Hematopoietic multipotent progenitor cell treated with erythropoietin and hydrocortisone succinate and interleukin-3 and kit ligand, for 15 days (in vitro differentiated cells): ENCODE measurements around the gene AHCYL2.
A peak's percentile ranks its signal among the peaks of the same experiment; 100 is the strongest.
"Not testable (repeated sequence)": the region's sequence is repeated elsewhere in the genome, so short reads cannot be mapped to it uniquely, and the experiment has no call there.

ENCODE experiments used
- DNase-seq: peaks from one replicate; pipeline ENCODE4 v3.0.0-alpha.2; 2015; ENCODE audit warnings: low spot score

AHCYL2 gene

DNA sequence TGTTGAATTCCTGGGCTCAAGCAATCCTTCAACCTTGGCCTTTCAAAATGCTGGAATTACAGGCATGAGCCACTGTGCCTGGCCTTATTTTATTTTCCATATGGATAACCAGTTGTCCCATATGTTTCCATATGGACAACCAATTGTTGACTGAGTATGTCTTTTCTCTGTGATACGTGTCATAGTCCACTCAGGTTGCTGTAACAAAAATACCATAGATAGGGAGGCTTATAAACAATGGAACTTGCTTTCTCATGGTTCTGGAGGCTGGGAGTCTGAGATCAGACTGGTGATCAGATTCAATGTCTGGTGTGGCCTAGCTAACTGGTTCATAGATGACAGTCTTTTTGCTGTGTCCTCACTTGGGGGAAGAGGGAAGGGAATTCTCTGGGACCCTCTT lies 19.4 kb downstream of the AHCYL2 start:
- no peak for DNase-seq

DNA sequence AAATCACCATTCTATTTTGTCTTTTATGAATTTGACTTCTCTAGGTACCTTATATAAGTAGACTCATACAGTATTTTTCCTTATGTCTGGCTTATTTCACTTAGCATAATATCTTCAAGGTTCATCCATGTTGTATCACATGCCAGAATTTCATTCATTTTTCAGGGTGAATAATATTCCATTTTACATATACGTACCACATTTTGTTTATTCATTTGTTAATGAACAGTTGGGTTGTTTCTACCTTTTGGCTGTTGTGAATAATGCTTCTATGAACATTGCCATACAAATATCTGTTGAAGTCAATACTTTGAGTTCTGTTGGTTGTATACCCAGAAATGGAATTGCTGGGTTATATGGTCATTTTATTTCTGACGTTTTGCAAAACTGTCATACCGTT lies 20.7 kb downstream of the AHCYL2 start:
- no peak for DNase-seq

DNA sequence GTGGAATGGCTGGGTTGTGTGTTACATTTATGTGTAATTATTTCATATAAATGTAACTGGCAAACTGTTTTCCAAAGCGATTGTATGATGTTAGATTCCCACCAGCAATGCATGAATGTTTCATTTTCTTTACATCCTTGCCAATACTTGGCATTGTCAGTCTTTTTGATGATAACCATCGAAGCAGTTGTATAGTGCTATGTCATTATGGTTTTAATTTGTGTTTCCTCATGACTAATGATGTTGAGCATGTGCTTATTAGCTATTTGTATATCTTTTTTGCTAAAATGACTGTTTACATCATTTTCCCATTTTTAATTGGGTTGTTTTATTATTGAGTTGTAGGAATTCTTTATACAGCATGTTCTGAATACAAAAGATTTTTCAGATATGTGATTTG lies 22.3 kb downstream of the AHCYL2 start:
- DNase-seq, result no peak

DNA sequence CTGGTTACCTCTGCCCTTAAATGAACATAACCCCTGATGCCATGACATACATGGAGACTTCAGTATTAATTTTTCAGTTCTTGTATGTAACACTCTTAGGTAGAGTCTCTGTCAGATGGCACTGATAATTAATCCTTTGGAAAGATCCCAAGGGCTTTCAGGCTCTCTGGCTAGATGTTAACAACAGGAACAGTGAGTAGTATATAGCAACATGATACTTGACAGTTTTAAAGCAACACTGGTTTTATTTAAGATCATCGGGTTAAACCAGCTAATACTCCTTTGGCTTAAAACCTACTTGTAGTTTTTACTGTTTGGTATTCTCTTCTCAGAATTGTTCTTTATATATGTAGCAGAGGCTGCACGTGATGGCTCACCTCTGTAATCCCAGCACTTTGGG lies 27.3 kb downstream of the AHCYL2 start:
- DNase-seq, result no peak

DNA sequence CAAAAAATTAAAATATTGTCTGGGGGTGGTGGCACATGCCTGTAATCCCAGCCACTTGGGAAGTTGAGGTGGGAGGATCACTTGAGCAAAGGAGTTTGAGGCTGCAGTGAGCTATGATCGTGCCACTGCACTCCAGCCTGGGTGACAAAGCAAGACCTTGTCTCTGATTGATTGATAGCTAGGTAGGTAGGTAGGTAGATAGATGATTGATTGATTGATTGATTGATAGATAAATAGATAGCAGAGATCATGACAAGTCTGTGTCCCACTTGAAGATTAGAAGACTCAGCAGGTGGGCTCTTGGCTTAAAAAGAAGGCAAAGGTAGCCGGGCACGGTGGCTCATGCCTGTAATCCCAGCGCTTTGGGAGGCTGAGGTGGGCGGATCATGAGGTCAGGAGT lies 27.8 kb downstream of the AHCYL2 start:
- not testable (repeated sequence) for DNase-seq

DNA sequence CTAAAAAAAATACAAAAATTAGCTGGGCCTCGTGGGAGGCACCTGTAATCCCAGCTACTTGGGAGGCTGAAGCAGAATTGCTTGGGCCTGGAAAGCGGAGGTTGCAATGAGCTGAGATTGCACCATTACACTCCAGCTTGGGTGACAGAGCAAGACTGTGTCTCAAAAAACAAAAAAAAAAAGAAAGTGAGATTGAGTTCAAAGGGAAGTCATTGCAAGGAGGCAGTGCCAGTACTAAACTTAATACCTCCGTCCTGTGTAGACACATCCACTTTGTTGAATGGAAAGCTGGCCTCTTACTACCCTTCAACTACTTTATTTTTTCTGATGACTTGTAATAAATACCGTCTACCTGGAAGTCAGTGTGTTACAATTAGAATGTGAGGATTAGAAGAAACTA lies 31.0 kb downstream of the AHCYL2 start:
- no peak for DNase-seq

DNA sequence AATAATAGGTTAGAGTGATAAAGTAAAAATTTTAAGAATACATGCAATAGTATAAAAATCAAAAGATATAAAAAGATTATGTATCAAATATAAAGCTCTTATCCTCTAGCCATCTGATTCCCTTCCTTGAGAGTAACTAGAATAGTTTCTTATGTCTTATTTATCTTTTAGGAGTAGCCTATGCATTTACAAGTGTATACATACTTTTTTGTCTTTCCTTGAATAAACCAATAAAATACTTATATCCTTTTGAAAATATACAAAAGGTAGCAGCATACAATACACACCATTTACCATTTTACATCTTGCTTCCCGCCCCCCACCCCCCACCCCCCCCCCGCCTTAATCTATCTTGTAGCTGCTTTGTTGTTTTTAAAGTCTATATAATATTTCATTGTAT lies 31.4 kb downstream of the AHCYL2 start:
- DNase-seq, result no peak

DNA sequence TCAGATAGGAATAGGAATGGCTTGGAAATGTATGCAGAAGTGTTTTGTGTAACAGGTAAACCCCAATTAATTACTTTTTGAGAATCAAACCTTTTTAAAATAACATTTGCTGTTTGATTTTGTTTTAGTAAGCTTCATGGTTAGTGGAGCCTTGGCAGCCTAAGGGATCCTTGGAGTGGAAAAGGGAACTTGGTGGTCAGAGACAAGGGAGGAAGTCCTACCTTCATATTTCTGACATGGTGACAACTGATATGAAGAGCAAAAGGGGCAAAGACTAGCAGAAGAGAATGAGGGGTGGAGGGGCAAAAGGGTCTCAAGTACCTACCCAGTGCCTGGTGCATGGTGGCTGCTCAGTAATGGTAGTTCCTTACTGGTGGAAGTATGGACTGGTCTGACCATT lies 32.3 kb downstream of the AHCYL2 start:
- DNase-seq, result no peak

DNA sequence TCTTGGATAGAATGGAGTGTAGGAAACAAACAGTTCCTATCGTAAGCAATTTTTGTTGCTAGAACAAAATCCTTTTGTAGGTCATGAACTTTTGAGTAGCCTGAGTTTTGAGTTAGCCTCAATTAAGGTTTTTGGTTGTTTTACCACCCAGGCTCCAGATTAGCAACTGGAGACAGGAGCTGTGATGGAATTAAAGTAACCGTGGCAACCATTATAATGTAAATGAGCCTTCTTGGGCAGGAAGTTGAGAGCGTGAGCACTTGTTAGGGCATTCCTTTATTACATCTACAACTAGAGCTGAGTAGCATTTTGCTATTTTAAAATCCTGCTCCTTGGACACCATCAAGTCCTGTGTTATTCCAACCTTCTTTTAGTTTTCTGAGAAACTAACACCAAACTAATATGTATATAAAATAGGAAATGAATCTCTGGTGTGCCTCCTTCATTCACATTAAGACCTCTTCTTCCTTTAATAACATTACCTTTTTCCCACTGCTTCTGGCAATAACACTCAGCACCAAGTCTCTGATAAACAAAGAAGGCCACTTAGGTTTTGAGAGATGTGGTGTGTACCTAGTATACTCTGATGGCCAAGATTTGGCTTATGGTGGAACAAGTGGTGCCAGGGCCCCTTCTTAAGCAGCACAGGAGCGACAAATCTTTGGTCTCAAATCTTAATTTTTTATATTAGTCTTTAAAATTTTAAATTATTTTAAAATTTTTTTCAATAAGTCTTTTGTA lies 34.0 kb downstream of the AHCYL2 start:
- DNase-seq, result no peak

DNA sequence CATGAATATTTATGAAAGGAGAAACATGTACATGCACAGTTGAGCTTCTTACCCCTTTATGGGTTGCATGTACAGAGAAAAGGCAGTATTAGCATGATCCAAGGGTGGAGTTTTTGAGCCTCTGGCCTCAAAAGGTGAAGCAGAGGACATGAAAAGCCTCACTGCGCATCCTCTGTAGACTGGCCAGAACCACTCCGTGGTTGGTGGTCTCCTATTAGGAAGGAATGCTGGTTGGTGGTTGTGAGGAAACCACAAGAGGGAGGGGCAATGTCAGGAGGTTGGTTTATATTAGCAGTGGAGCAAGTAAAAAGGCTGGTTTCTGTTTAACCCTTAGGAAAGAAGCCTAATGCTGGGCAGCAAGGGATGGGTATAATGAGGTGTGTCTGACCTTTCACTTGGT lies 37.5 kb downstream of the AHCYL2 start:
- DNase-seq, result no peak

DNA sequence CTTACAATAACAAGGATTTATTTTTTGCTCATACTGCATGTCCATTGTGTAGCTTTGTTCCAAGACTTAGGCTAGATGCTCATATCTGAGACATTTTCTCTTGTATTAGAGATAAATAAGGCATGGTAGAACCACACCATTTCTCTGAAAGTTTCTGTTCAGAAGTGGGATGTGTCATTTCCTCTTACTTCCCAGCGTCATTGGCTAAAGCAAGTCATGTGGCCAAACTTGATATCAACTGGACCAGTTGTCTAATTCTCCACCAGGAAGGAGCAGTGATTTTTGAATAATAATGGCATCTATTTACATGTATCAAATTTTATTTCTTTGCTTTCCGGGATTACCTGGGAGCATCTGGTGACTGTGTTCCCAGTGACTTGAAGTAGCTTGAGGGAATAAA lies 38.3 kb downstream of the AHCYL2 start:
- DNase-seq, result no peak

DNA sequence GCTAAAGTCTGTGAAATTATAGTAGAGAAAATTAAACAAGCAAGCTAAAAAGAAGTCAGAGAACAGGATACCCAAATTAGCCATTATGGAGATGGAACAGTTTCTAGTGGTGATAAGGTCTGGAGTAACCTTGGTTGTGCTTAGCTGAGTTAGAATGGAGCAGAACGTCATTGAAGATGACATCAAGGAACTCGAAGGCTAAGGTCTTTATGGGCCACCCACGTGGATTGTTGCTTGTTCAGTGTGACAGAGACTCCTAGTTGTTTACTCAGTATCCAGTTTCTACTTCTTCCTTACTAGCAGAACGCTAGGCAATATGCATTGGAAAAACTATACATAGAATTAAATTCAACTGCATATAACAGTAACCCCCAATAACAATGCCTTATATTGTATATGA lies 39.7 kb downstream of the AHCYL2 start:
- DNase-seq, result no peak

DNA sequence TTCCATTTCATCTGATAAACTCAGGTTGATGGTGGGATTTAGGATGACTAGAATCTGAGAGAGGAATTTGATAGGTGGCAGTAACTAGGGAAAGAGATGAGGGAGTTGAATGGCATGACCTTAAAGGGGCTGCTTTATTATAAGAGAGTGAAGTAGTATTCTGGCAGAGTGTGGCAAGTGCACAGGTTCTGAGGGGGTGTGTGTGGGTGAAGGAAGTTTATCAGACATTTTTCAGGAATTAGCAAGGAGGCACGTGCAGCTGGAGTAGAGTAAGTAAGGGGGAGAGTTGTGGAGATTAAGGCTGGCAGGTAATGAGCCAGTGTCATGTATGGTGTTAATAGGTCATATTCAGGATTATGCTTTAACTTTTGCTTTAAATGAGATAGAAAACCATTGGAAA lies 40.5 kb downstream of the AHCYL2 start:
- DNase-seq, result no peak

DNA sequence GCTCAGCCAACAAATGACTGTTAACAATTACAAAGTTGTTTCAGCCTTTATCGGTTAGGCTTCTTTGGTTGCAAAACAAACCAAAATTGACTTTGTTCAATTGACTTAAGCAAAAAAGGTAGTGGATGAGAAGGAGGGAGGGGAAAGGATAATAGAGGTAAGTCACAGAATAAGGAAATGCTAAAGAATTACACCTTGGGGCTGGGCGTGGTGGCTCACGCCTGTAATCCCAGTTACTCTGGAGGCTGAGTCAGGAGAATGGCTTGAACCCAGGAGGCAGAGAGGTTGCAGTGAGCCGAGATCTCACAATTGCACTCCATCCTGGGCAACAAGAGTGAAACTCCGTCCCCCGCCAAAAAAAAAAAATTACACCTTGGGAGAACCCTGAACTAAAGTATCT lies 41.4 kb downstream of the AHCYL2 start:
- no peak for DNase-seq

DNA sequence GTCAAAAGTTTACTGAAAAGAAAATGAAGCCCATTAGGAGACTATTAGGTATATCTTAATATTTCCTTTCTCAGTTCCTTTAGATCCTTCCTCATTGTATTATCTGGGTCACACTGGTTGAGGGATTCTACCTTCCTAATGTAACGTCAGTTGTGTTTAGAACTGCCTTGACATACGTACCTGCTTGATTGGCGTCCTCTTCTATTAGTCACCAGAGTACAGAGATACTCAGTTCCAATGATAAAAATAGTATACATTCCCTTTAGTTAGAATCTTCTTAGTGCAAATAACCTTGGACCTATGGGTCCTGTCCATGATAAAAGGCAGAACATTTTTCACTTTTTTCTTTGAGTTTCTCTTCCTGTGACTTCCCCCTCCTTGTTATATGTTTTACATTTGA lies 45.2 kb downstream of the AHCYL2 start:
- no peak for DNase-seq

DNA sequence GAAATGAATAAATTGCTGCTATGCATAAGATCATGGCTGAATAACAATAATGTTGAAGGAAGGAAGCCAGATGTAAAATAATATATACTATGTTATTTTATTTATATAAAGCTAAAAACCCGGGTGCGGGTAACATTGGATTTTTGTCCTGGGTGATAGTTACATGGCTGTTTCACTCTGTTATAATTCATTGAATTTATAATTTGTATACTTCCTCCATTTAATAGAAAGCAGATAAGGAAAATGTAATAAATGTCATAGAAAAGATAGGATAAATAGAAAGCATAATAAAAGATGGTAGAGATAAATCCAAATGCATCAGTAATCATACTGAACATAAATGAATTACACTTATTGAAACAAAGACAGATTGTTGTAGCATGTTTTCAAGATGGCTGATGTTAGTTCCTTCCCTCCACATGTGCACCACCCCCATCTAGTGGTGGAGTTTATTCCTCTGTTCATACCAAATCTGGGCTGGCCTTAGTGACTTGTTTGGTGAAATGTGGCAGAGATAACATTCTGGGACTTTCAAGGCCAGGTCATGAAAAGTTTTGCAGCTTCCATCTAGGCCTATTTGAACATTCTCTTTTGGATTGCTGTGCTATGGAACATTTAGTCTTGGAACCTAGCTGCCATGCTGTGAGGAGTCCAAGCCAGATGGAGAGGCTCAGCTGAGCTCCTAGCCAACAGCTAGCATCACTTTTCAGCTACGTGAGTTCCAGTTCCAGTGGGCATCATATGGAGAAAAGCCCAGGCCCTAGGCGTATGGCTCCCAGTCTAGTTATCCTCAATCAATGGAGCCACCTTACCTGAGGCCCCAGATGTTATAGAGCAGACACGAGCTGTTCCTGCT lies 46.9 kb downstream of the AHCYL2 start:
- DNase-seq, result peak; percentile 70

DNA sequence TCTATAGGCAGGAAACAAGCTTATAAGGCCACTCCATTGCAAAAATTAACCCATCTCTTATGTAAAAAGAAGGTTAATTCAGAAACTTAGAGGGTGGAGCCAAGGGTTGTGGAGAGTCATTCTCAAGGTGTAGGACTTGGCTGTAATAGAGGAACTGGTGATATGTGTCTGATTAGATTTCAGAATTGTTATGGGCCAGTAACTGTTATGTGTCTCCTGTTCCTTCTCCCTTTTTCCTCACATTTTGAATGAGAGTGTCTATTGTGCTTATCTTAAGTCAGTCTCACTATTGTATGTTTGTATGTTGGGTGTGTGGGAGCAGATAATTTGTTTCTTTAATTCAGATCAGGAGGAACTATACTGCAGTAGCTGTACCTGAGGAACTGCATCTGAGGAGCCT lies 49.1 kb downstream of the AHCYL2 start:
- no peak for DNase-seq

DNA sequence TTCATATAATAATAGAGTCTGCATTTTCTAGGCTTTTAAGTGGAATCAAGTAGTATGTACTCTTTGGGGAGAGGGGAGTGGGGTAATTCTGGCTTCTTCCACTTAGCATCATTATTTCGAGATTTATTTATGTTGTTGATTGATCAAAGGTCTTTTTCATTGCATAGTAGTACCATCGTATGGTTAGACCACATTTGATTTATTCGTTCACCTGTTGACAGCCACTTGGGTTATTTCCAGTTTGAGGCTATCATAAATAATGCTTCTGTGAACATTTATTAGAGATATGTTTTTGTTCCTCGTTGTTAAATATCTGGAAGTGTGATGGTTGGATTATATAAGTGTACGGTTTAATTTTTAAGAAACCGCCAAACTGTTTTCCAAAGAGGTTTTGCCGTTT lies 52.8 kb downstream of the AHCYL2 start:
- no peak for DNase-seq

DNA sequence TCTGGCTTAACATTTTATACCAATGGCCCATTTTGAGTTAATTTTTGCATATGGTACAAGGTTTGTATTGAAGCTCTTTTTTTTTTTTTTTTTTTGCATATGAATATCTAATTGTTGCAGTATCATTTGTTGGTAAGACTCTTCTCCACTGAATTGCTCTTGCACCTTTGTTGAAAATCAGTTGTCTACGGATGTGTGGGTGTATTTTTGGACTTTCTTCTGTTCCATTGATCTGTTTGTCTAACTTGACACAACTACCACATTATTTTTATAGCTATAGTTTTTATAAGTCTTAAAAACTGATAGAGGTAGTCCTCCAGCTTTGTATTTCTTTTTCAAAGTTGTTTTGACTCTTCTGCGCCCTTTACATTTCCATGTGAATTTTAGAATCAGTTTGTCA lies 53.9 kb downstream of the AHCYL2 start:
- DNase-seq, result no peak

DNA sequence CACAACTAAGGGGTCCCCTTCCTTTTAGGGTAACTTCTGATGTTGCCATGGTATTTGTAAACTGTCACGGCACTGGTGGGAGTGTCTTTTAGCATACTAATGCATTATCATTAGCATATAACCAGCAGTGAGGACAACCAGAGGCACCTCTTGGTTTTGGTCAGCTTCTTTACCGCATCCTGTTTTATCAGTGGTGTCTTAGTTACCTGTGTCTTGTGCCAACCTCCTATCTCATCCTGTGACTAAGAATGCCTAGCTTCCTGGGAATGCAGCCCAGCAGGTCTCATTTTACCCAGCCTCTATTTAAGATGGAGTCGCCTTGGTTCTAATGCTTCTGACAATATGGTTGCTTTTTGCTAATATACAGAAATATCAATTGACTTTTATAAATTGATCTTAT lies 54.9 kb downstream of the AHCYL2 start:
- DNase-seq, result no peak

DNA sequence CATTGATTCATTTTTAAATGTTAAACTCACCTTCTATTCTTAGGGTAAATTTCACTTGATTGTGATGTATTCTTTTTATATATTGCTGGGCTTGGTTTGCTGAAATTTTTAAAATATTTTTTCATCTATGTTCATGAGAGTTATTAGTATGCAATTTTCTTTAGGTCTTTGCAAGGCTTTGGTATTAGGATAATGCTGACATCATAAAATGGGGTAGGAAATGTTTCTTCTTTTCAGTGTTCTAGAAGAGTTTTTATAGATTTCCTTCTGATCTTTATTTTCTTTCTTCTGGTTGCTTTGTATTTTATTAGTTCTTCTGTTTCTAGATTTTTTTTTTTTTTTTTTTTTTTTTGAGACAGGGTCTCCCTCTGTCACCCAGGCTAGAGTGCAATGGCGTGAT lies 56.3 kb downstream of the AHCYL2 start:
- no peak for DNase-seq

DNA sequence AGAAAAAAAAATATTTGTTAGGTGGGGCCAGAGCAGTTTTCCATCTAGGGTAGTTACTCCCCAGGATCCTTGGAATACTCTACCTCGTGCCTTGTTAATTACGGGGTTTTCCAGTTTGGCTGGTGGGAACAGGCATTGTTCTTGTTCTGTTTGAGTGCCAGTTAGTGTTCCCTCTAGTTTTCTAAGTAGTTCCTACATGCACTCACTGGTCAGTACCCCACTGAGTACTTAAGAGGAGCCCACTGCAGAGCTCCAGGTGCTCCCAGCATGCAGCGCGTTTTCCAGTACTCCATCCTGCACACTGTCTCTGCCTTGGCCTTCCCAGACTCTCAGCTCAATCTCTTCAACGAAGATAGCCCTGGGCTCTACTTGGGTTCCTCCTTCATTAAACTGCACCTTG lies 58.0 kb downstream of the AHCYL2 start:
- no peak for DNase-seq

DNA sequence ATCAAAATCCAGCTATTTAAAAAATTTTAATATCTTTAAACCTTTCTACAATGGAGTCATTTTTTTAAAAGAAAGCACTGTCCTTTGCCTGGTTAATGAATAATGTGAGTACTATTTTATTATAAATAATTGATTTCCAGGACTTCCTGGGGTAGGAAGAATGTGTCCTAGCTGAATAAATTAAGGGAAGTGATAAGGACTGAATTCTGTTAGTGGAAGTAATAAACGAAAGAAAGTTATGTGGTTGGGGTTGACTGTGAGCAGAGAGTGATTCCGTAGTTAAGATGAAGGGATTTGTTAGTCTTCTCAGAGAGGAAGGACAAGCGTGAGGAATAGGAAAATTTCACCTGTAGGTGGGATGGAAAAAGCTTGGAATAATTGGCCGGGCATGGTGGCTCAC lies 59.1 kb downstream of the AHCYL2 start:
- no peak for DNase-seq

DNA sequence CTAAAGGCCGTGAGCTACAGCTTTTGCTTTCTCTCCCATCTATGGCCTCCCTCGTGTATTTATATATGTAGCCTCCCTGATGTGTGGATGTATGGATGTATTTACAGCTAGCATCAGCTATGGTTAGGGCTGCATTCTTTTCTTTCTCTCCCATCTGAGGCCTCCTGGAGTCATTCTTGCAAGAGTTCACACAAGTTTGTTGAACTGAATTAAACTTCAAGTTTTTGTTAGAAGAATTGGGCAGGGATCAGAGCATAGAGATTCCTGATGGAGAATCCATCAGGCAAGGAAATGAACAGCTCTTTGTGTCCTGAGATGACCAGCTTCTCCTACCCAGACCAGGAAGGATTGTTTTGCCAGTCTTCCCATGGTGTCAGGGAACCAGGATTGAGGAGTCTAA lies 60.3 kb downstream of the AHCYL2 start:
- no peak for DNase-seq
